IPS-NIHi7 (cell line): Measurements from ENCODE around the gene DNAJC13.
A peak's percentile ranks its signal among the peaks of the same experiment; 100 is the strongest.
"Not testable (repeated sequence)": the region's sequence is repeated elsewhere in the genome, so short reads cannot be mapped to it uniquely, and the experiment has no call there.

ENCODE experiments used
- DNase-seq: peaks from one replicate; pipeline ENCODE4 v3.0.0; 2012; ENCODE audit warnings: mixed read lengths; ENCODE audit errors: extremely low spot score

The DNAJC13 gene

GRCh38 chr3:132543011-132543739 is 125.9 kb downstream of the DNAJC13 start:
- DNase-seq = no peak

- no peak for DNase-seq
Measured at GRCh38 chr3:132544130-132544529, 126.8 kb downstream of the DNAJC13 start.

- no peak for DNase-seq
Measured at GRCh38 chr3:132545471-132545870, 128.2 kb downstream of the DNAJC13 start.

GRCh38 chr3:132549169-132549568 is 131.9 kb downstream of the DNAJC13 start:
- no peak for DNase-seq

GRCh38 chr3:132549890-132550578 is 132.7 kb downstream of the DNAJC13 start:
- no peak for DNase-seq

- DNase-seq = no peak
Measured at GRCh38 chr3:132550579-132551305, 133.4 kb downstream of the DNAJC13 start.

- no peak for DNase-seq
Measured at GRCh38 chr3:132553826-132554225, 136.5 kb downstream of the DNAJC13 start.

- no peak for DNase-seq
Measured at GRCh38 chr3:132554437-132554836, 137.1 kb downstream of the DNAJC13 start.

GRCh38 chr3:132555306-132556035 is 138.2 kb downstream of the DNAJC13 start:
- no peak for DNase-seq

GRCh38 chr3:132556036-132556386 is 138.7 kb downstream of the DNAJC13 start:
- not testable (repeated sequence) for DNase-seq

- peak; percentile 53 for DNase-seq
Measured at GRCh38 chr3:132556508-132557159, 139.3 kb downstream of the DNAJC13 start.

- no peak for DNase-seq
Measured at GRCh38 chr3:132561003-132561402, 143.7 kb downstream of the DNAJC13 start.

- DNase-seq = no peak
Measured at GRCh38 chr3:132563420-132564069, 146.2 kb downstream of the DNAJC13 start.

GRCh38 chr3:132564070-132564465 is 146.8 kb downstream of the DNAJC13 start:
- DNase-seq = no peak

GRCh38 chr3:132568422-132568821 is 151.1 kb downstream of the DNAJC13 start:
- no peak for DNase-seq

GRCh38 chr3:132569153-132569552 is 151.9 kb downstream of the DNAJC13 start:
- DNase-seq = no peak

- no peak for DNase-seq
Measured at GRCh38 chr3:132569580-132569979, 152.3 kb downstream of the DNAJC13 start.

GRCh38 chr3:132570016-132570415 is 152.7 kb downstream of the DNAJC13 start:
- DNase-seq = no peak

- DNase-seq = no peak
Measured at GRCh38 chr3:132573797-132574211, 156.5 kb downstream of the DNAJC13 start.

GRCh38 chr3:132587401-132587800 is 170.1 kb downstream of the DNAJC13 start:
- no peak for DNase-seq
